ENCODE results near the gene CALML4.

GRCh38 chr15:68151277-68151676, 53.9 kb downstream of the CALML4 start:
- TF ChIP-seq CTCF (IDR thresholded peaks at IDR 0.05) = no peak
- no peak for TF ChIP-seq POLR2A (IDR thresholded peaks at IDR 0.05)
- no peak for TF ChIP-seq POLR2AphosphoS5 (IDR thresholded peaks at IDR 0.05)

Data from prostate gland (tissue), 2 donors.